DND-41 (cell line): ENCODE data around the gene AUP1.

Experiments
- CTCF ChIP-seq: IDR thresholded peaks from 2 replicates; pipeline ENCODE4 v1.5.1; 2012; ENCODE audit warnings: borderline replicate concordance, low read length, moderate library complexity, mild to moderate bottlenecking; ENCODE audit not compliant: poor library complexity, severe bottlenecking; ENCODE audit errors: extremely low read depth
- EZH2 ChIP-seq: IDR thresholded peaks from 3 replicates; pipeline ENCODE4 v1.6.1; 2012; ENCODE audit warnings: borderline replicate concordance, low read depth, mild to moderate bottlenecking, moderate library complexity, low read length, inconsistent platforms; ENCODE audit not compliant: severe bottlenecking

- TF ChIP-seq CTCF (no peak), EZH2 (no peak)
Measured at GRCh38 chr2:74578408-74578807, 48.9 kb upstream of the AUP1 start.
